GM04504 (cell line): ENCODE results near the gene ABCA9.
A peak's percentile ranks its signal among the peaks of the same experiment; 100 is the strongest.
"Not testable (repeated sequence)": the region's sequence is repeated elsewhere in the genome, so short reads cannot be mapped to it uniquely, and the experiment has no call there.

Source experiments
- DNase-seq: peaks from one replicate; pipeline ENCODE4 v3.0.0-alpha.2; 2012; ENCODE audit warnings: low read depth

Gene ABCA9

GRCh38 chr17:69060822-69061221 lies at the start of gene ABCA9:
Gene ABCA9 (minus strand): TSS chr17:69060927. CDS start chr17:69051126, 9,801 bp downstream.
- peak; percentile 73 for DNase-seq

- DNase-seq: no peak
Observed at GRCh38 chr17:69105907-69106730, 45.4 kb upstream of the ABCA9 start.

DNA sequence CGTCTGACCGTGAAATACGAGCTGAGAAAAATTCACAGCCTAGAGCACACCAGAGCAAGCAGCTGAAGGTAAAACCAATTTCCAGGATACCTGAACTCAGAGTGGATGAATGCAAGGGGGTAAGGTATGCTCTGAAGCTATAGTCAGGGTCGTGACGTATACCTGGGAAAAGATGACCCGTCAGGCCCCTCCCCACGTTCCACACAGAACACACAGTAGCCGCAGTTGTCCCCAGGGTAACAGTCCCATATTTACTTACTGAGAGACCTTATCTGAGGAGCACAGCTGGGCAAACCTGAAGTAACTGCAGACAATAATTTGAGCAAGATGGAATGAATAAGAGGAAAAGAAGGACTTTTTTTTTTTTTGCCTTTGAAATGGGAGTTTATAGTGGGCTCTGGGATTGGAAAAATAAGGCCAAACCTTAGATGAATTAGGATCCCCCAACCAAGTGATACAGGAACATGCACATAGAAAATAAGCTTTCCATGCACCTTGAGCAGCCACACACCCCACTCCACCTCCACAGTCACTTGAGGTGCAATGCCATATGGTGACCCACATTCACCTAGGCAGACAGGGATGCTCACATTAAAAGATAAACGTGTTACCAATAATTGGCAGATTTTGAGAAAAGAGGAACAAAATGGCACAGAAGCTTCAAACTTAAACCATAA lies 43.0 kb upstream of the ABCA9 start:
- no peak for DNase-seq

GRCh38 chr17:69098625-69099024 lies 37.9 kb upstream of the ABCA9 start:
- no peak for DNase-seq

- DNase-seq: no peak
Observed at GRCh38 chr17:69096541-69096940, 35.8 kb upstream of the ABCA9 start.

DNA sequence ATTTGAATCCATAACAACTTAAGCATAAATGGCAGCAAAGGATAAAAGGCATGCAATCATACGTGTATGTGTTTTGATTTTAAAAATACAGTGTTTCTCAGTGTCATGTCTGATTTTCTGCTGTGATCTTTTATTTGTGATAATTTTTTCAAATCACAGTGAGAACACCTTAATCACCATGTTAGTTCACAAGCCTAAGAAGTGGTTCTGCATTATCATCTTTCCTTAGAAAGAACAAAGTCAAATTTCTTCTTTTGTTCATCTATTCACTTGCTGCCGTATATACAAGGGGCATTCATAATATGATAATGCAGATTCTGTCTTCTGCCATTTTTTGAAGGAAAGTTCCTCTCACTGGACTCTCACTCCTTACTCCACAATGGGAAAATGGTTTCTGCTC lies 33.3 kb upstream of the ABCA9 start:
- DNase-seq: no peak

DNA sequence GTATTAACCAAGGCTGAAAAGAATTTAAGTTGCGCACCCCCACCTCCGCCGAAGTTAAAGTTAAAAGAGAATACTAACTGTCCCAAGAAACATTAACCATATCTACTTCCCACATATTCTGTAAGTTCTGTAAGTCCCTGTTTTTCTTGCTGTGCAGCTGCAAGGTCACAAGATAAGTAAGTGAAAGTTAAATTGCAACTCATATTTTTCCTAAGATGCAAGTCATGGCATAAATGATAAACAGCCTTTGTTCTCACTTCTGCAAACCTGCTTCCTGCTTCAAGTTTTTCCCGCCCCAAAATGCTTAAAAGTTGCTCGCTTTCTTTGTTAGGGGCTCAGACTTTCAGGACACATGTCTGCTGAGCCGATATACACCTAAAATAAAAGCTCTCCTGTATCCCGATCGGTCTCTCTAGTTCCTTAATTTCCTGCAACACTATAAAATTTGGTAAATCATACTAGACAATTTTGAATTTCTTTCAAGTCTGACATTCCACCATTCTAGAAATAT lies 32.6 kb upstream of the ABCA9 start:
- no peak for DNase-seq

- no peak for DNase-seq
Observed at GRCh38 chr17:69090365-69090764, 29.6 kb upstream of the ABCA9 start.

GRCh38 chr17:69088643-69089200 lies 28.0 kb upstream of the ABCA9 start:
- DNase-seq: no peak

DNA sequence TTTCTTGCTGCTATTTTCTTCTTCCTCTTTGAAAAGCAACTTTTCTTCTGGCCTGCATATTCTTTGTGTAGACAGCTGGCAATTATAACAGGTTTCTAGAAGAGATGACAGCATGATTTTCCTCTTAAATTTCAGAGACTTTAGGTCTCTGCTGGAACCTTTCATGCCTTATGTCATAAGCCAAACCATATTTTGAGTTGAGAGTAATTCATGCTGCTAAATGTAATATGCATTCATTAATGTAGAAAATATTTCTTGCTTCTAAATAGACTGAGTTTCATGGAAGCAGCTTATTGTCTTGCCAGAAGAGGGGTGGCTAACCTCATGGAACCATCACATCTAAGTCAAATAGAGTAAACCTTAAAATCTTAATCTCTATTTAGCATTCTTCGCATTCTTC lies 25.9 kb upstream of the ABCA9 start:
- DNase-seq: no peak

GRCh38 chr17:69084911-69085310 lies 24.2 kb upstream of the ABCA9 start:
- DNase-seq: no peak

- DNase-seq: no peak
Observed at GRCh38 chr17:69082696-69083095, 22.0 kb upstream of the ABCA9 start.

DNA sequence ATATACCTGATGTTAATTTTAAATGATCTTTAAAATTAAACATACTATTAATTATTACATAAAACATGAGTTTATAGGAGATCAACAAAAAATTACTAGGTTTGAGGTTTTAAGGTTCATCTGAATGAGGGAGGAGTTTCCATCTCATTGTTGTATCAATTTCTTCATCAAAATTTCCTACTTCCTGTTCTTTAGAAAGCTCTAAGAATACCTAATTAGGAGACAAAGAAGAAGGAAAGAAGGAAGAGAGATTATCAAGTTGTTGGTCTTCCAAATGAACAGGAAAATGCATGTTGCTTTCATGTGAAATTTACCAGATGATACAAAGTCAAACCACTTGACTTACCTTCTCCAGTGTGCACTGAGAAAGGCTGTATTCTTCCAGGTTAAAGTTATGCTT lies 18.1 kb upstream of the ABCA9 start:
- DNase-seq: no peak

DNA sequence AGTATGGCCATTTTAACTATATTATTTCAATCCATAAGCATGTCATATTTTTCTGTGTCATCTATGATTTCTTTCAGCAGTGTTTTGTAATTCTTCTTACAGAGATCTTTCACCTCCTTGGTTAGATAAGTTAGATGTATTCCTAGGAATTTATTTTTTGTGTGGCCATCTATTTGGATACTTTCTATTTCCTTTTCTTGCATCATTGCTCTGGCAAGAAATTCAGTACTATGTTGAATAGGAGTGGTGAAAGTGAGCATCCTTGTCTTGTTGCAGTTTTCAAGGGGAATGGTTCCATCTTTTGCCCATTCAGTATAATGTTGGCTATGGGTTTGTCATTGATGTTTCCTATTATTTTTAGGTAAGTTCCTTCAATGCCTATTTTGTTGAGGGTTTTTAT lies 15.1 kb upstream of the ABCA9 start:
- DNase-seq: no peak

GRCh38 chr17:69073392-69073791 lies 12.7 kb upstream of the ABCA9 start:
- DNase-seq: not testable (repeated sequence)

DNA sequence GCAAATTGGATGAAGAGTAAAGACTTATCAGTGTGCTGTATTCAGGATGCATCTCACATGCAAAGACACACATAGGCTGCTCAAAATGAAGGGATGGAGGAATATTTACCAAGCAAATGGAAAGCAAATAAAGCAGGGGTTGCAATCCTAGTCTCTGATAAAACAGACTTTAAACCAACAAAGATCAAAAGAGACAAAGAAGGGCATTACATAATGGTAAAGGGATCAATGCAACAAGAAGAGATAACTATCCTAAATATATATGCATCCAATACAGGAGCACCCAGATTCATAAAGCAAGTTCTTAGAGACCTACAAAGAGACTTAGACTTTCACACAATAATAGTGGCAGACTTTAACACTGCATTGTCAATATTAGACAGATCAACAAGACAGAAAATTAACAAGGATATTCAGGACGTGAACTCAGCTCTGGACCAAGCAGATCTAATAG lies 12.1 kb upstream of the ABCA9 start:
- not testable (repeated sequence) for DNase-seq

DNA sequence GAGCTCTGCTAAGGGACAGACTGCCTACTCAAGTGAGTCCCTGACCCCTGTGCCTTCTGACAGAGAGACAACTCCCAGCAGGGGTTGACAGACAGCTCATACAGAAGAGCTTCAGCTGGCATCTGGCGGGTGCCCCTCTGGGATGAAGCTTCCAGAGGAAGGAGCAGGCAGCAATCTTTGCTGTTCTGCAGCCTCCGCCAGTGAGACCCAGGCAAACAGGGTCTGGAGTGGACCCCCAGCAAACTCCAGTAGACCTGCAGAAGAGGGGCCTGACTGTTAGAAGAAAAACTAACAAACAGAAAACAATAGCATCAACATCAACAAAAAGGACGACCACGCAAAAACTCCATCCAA lies 10.5 kb upstream of the ABCA9 start:
- DNase-seq: not testable (repeated sequence)

- DNase-seq: not testable (repeated sequence)
Observed at GRCh38 chr17:69070378-69071232, 9.9 kb upstream of the ABCA9 start.

- no peak for DNase-seq
Observed at GRCh38 chr17:69069226-69069750, 8.6 kb upstream of the ABCA9 start.

DNA sequence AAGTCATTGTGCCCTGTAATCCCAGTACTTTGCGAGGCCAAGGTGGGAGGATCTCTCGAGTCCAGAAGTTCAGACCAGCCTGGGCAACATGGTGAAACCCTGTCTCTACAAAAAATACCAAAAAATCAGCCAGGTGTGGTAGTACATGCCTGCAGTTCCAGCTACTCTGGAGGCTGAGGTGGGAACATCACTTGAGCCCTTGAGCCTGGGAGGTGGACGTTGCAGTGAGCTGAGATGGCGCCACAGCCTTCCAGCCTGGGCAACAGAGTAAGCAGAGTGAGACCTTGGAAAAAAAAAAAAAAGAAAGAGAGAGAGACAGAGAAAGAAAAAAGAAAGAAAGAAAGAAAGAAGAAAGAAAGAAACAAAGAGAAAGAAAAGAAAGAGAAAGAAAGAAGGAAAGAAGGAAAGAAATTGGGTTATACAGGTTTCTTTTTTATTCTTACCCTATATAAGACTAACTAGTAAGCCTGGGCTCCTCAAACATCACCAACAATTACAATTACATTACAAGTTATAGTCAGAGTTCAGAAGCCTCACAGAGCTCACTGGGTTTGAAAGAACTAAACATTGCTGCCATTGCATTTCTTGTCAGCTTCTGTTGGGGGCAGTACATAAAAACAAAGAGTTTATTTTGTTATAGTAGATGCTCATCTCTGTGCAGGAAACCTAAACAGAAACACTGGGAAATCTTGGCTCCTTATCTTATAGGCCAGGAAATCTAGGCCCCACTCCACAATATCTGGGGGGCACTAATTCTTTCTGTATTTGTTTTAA lies 6.7 kb upstream of the ABCA9 start:
- no peak for DNase-seq

- DNase-seq: no peak
Observed at GRCh38 chr17:69066482-69066881, 5.8 kb upstream of the ABCA9 start.
